Smooth muscle cell (in vitro differentiated cells): ENCODE measurements around the gene GSTO1. TPM values are rescaled to one million over a fixed set of nuclear protein-coding genes. Genes with fewer than 3 reads are reported as not detected.

Experiments used
- DNase-seq: peaks from one replicate; lab custom pipeline; 2025; ENCODE audit not compliant: unreplicated experiment; lab: John Stamatoyannopoulos, UW
- H2AFZ ChIP-seq: fragments of 200-600 bp; sonication (generic); 2 replicates; pipeline ENCODE4 v1.6.0; 2016; ENCODE audit warnings: antibody characterized with exemption, low read depth, mild to moderate bottlenecking
- H3F3A ChIP-seq: fragments of 200-600 bp; sonication (generic); 2 replicates; pipeline ENCODE4 v1.6.0; 2017; ENCODE audit warnings: antibody characterized with exemption, low read depth
- H3K27ac ChIP-seq: fragments of 200-600 bp; sonication (generic); 2 replicates; pipeline ENCODE4 v1.5.1; 2016; ENCODE audit warnings: low read depth, mild to moderate bottlenecking
- H3K27me3 ChIP-seq: fragments of 200-600 bp; sonication (generic); 2 replicates; pipeline ENCODE4 v1.6.1; 2016; ENCODE audit warnings: low read depth, mild to moderate bottlenecking
- H3K36me3 ChIP-seq: fragments of 200-600 bp; sonication (generic); 2 replicates; pipeline ENCODE4 v1.5.1; 2016; ENCODE audit warnings: low read depth
- H3K4me1 ChIP-seq: fragments of 200-600 bp; sonication (generic); 2 replicates; pipeline ENCODE4 v1.5.1; 2016; ENCODE audit warnings: low read depth
- H3K4me2 ChIP-seq: fragments of 200-600 bp; sonication (generic); 2 replicates; pipeline ENCODE4 v1.6.0; 2016; ENCODE audit warnings: mild to moderate bottlenecking
- H3K4me3 ChIP-seq: fragments of 200-600 bp; sonication (generic); 2 replicates; pipeline ENCODE4 v1.5.1; 2016; ENCODE audit warnings: mild to moderate bottlenecking
- H3K79me2 ChIP-seq: fragments of 200-600 bp; sonication (generic); 2 replicates; pipeline ENCODE4 v1.6.0; 2016; ENCODE audit warnings: low read depth, mild to moderate bottlenecking
- H3K9ac ChIP-seq: fragments of 200-600 bp; sonication (generic); 2 replicates; pipeline ENCODE4 v1.6.0; 2016; ENCODE audit warnings: low read depth
- H3K9me3 ChIP-seq: fragments of 200-600 bp; sonication (generic); replicated peaks from 2 replicates; pipeline ENCODE4 v1.5.1; 2016; ENCODE audit warnings: low read depth
- H4K20me1 ChIP-seq: fragments of 200-600 bp; sonication (generic); 2 replicates; pipeline ENCODE4 v1.6.0; 2016; ENCODE audit warnings: low read depth
- CTCF ChIP-seq: fragments of 200-600 bp; sonication (generic); IDR thresholded peaks from 2 replicates; pipeline ENCODE4 v1.5.1; 2017; ENCODE audit warnings: borderline replicate concordance, mild to moderate bottlenecking, antibody characterized with exemption; ENCODE audit not compliant: insufficient read depth, poor library complexity, severe bottlenecking
- WGBS: methylation state at CpG from one replicate; pipeline ENCODE4 v1.1.7; 2016; ENCODE audit warnings: low lambda C conversion rate; 5-methylcytosine and 5-hydroxymethylcytosine counted together
- polyA plus RNA-seq: library from polyadenylated mRNA; unstranded; fragments of >200 nt; fragmentation: Nextera tagmentation; extraction: Ambion mirVana; gene quantifications from 2 replicates; pipeline ENCODE4 v1.2.1, GENCODE V29; 2016
- total RNA-seq: library from RNA; depleted of rRNA; stranded (reverse); fragments of >200 nt; gene quantifications from 2 replicates; pipeline ENCODE4 v1.2.3, GENCODE V29; 2014

GSTO1 gene
- total and polyA plus RNA-seq, 2 experiments from 2014 or later: 293 to 440 TPM

GRCh38 chr10:104264783-104265182, 10.1 kb downstream of the GSTO1 start:
- H3K9me3 ChIP-seq: no peaks in the 10 kb centered on the region
- H3K4me1 ChIP-seq: peaks cover 17% of the 10 kb centered on the region
- no peak overlapping the region for H3K9ac ChIP-seq
- DNase-seq: no peak
- H3K27me3 ChIP-seq: no peaks in the 10 kb centered on the region
- peaks cover 35% of the 10 kb centered on the region for H4K20me1 ChIP-seq
- H3K79me2 ChIP-seq: peaks cover 33% of the 10 kb centered on the region
- H3K4me2 ChIP-seq: no peak overlapping the region
- H3F3A ChIP-seq: peaks cover 26% of the 10 kb centered on the region
- no peak for TF ChIP-seq CTCF
- no peak overlapping the region for H3K27ac ChIP-seq
- H3K4me3 ChIP-seq: no peak overlapping the region
- H2AFZ ChIP-seq: no peak overlapping the region
- peaks cover 21% of the 10 kb centered on the region for H3K36me3 ChIP-seq
- WGBS: 78% methylated on average over 5 of the region's 5 CpGs

GRCh38 chr10:104267721-104268404, 13.2 kb downstream of the GSTO1 start:
- Histone ChIP-seq H3K27ac (peak overlapping the region; percentile 79), H3F3A (peaks cover 32% of the 10 kb centered on the region), H3K9ac (peak overlapping the region; percentile 90), H3K4me1 (peaks cover 10% of the 10 kb centered on the region), H3K79me2 (peaks cover 17% of the 10 kb centered on the region), H3K9me3 (no peaks in the 10 kb centered on the region), H4K20me1 (peaks cover 20% of the 10 kb centered on the region), H2AFZ (no peak overlapping the region), H3K36me3 (peaks cover 21% of the 10 kb centered on the region), H3K4me2 (peak overlapping the region; percentile 80), H3K4me3 (peak overlapping the region; percentile 73), H3K27me3 (no peaks in the 10 kb centered on the region)
- WGBS: 88% methylated on average over 14 of the region's 14 CpGs
- no peak for DNase-seq
- no peak for TF ChIP-seq CTCF

GRCh38 chr10:104268405-104268712, 13.7 kb downstream of the GSTO1 start:
- Histone ChIP-seq H3K79me2 (peaks cover 13% of the 10 kb centered on the region), H3F3A (peaks cover 28% of the 10 kb centered on the region), H3K36me3 (peaks cover 21% of the 10 kb centered on the region), H3K4me2 (peak overlapping the region; percentile 80), H3K9ac (peak overlapping the region; percentile 90), H2AFZ (peak overlapping the region; percentile 51), H4K20me1 (peaks cover 19% of the 10 kb centered on the region), H3K9me3 (no peaks in the 10 kb centered on the region), H3K4me3 (peak overlapping the region; percentile 73), H3K27me3 (no peaks in the 10 kb centered on the region), H3K4me1 (peaks cover 10% of the 10 kb centered on the region), H3K27ac (peak overlapping the region; percentile 79)
- 26% methylated on average over 10 of the region's 10 CpGs for WGBS
- DNase-seq: no peak
- TF ChIP-seq CTCF: no peak
